AG09309 (cell line): ENCODE measurements around the gene PDAP1.
"Not testable (repeated sequence)": the region's sequence is repeated elsewhere in the genome, so short reads cannot be mapped to it uniquely, and the experiment has no call there.

Experiments used
- DNase-seq: peaks from one replicate; pipeline ENCODE4 v3.0.0-alpha.2; 2010; ENCODE audit warnings: low read depth
- H3K4me3 ChIP-seq: 2 replicates; pipeline ENCODE4 v1.5.1; 2011; ENCODE audit warnings: mild to moderate bottlenecking, low read depth, low read length, moderate library complexity; ENCODE audit not compliant: control insufficient read depth
- CTCF ChIP-seq: IDR thresholded peaks from 2 replicates; pipeline ENCODE4 v1.5.1; 2011; ENCODE audit warnings: mild to moderate bottlenecking, low read depth, low read length, inconsistent platforms; ENCODE audit not compliant: insufficient read depth, control insufficient read depth; ENCODE audit errors: missing control alignments

Gene PDAP1

GRCh38 chr7:99384523-99384922 lies 23.9 kb downstream of the PDAP1 start:
- no peak for TF ChIP-seq CTCF
- no peak overlapping the region for H3K4me3 ChIP-seq
- DNase-seq, result no peak

GRCh38 chr7:99383791-99384370 lies 24.5 kb downstream of the PDAP1 start:
- TF ChIP-seq CTCF, result no peak
- DNase-seq, result no peak
- no peak overlapping the region for H3K4me3 ChIP-seq

- H3K4me3 ChIP-seq, result no peak overlapping the region
- DNase-seq, result no peak
- TF ChIP-seq CTCF, result no peak
These were observed 25.2 kb downstream of the PDAP1 start for GRCh38 chr7:99383203-99383602.

- TF ChIP-seq CTCF, result no peak
- H3K4me3 ChIP-seq, result no peak overlapping the region
- DNase-seq, result no peak
These were observed 26.7 kb downstream of the PDAP1 start for GRCh38 chr7:99381664-99382075.

- DNase-seq, result no peak
- no peak overlapping the region for H3K4me3 ChIP-seq
- no peak for TF ChIP-seq CTCF
These were observed 27.4 kb downstream of the PDAP1 start for GRCh38 chr7:99380823-99381663.

GRCh38 chr7:99380032-99380822 lies 28.2 kb downstream of the PDAP1 start:
- no peak overlapping the region; the same call in 1 of the 2 replicates for H3K4me3 ChIP-seq
- TF ChIP-seq CTCF, result no peak

GRCh38 chr7:99379693-99380031 lies 28.7 kb downstream of the PDAP1 start:
- not testable (repeated sequence) for DNase-seq
- H3K4me3 ChIP-seq, result peak overlapping the region; percentile 8; the same call in 1 of the 2 replicates

More at GRCh38 chr7:99380032-99380822, 28.2 kb downstream of the PDAP1 start:
- no peak for DNase-seq
